Liver (tissue), 9 donors: ENCODE results near the gene DIAPH2. TPM values are rescaled to one million over a fixed set of nuclear protein-coding genes. Genes with fewer than 3 reads are reported as not detected.

ENCODE experiments used
- DNase-seq: peaks from one replicate; pipeline ENCODE4 v3.0.0-alpha.2; 2017; ENCODE audit warnings: low spot score
- H3K27ac ChIP-seq, 2 donors: one replicate each; pipeline ENCODE4 v1.7.0; 2013; ENCODE audit warnings: inconsistent platforms in 2 of 2, low read length in 2 of 2, control low read depth in 1 of 2, low read depth in 1 of 2, mild to moderate bottlenecking in 1 of 2
- H3K27me3 ChIP-seq, 4 donors: one replicate each; pipeline versions ENCODE4 v1.6.1 to v1.7.0; 2013; ENCODE audit warnings: low read length in 3 of 4, inconsistent platforms in 1 of 4, mild to moderate bottlenecking in 1 of 4, moderate library complexity in 1 of 4; ENCODE audit not compliant: control insufficient read depth in 4 of 4, insufficient read depth in 4 of 4
- H3K36me3 ChIP-seq, 4 donors: one replicate each; pipeline versions ENCODE4 v1.6.1 to v1.7.0; 2013; ENCODE audit warnings: low read length in 3 of 4, mild to moderate bottlenecking in 3 of 4, low read depth in 1 of 4, moderate library complexity in 1 of 4; ENCODE audit not compliant: control insufficient read depth in 4 of 4, insufficient read depth in 3 of 4
- H3K4me1 ChIP-seq, 4 donors: one replicate each; pipeline versions ENCODE4 v1.6.1 to v1.7.0; 2013; ENCODE audit warnings: low read length in 3 of 4, mild to moderate bottlenecking in 3 of 4, moderate library complexity in 1 of 4; ENCODE audit not compliant: control insufficient read depth in 4 of 4, insufficient read depth in 4 of 4
- H3K4me3 ChIP-seq, 3 donors: one replicate each; pipeline versions ENCODE4 v1.6.1 to v1.7.0; 2013; ENCODE audit warnings: low read length in 3 of 3, control low read depth in 1 of 3, low read depth in 1 of 3, mild to moderate bottlenecking in 1 of 3
- H3K9ac ChIP-seq, 2 donors: one replicate each; pipeline ENCODE4 v1.7.0; 2013; ENCODE audit warnings: low read length in 2 of 2, mild to moderate bottlenecking in 2 of 2, moderate library complexity in 2 of 2, control low read depth in 1 of 2, low read depth in 1 of 2
- H3K9me3 ChIP-seq, 4 donors: one replicate each; pipeline versions ENCODE4 v1.6.1 to v1.7.0; 2013; ENCODE audit warnings: low read length in 3 of 4; ENCODE audit not compliant: control insufficient read depth in 4 of 4
- ATF3 ChIP-seq: IDR thresholded peaks from 2 replicates; pipeline ENCODE4 v1.6.1; 2016; ENCODE audit warnings: antibody characterized with exemption
- CTCF ChIP-seq: fragments of 150-350 bp; IDR thresholded peaks from 2 replicates; pipeline ENCODE4 v1.5.1; 2017; ENCODE audit warnings: improper control_type of control experiment, low read depth, low read length; ENCODE audit not compliant: missing input control
- EGR1 ChIP-seq, 2 donors: IDR thresholded peaks; 2 replicates each; pipeline ENCODE4 v1.6.1; 2016 to 2018; ENCODE audit warnings: antibody characterized with exemption in 2 of 2, low read depth in 2 of 2
- FOXA2 ChIP-seq: IDR thresholded peaks from 2 replicates; pipeline ENCODE4 v1.6.1; 2016; ENCODE audit warnings: antibody characterized with exemption
- GABPA ChIP-seq, 2 donors: IDR thresholded peaks in 1 of 2; conservative IDR thresholded peaks in 1 of 2; 2 replicates each; pipeline ENCODE4 v1.6.1; 2016; ENCODE audit warnings: antibody characterized with exemption in 2 of 2, mild to moderate bottlenecking in 1 of 2, moderate library complexity in 1 of 2
- HNF4A ChIP-seq, 2 donors: conservative IDR thresholded peaks; 2 replicates each; pipeline ENCODE4 v1.6.1; 2016; ENCODE audit warnings: antibody characterized with exemption in 2 of 2, mild to moderate bottlenecking in 2 of 2
- MAX ChIP-seq: IDR thresholded peaks from 2 replicates; pipeline ENCODE4 v1.6.1; 2016; ENCODE audit warnings: antibody characterized with exemption
- NR2F2 ChIP-seq: IDR thresholded peaks from 2 replicates; pipeline ENCODE4 v1.6.1; 2016; ENCODE audit warnings: antibody characterized with exemption
- REST ChIP-seq: IDR thresholded peaks from 2 replicates; pipeline ENCODE4 v1.6.1; 2016; ENCODE audit warnings: antibody characterized with exemption, mild to moderate bottlenecking
- RXRA ChIP-seq, 2 donors: IDR thresholded peaks; 2 replicates each; pipeline ENCODE4 v1.6.1; 2017 to 2018; ENCODE audit warnings: antibody characterized with exemption in 2 of 2, mild to moderate bottlenecking in 1 of 2
- TAF1 ChIP-seq: conservative IDR thresholded peaks from 2 replicates; pipeline ENCODE4 v1.6.1; 2016; ENCODE audit warnings: antibody characterized with exemption, mild to moderate bottlenecking
- YY1 ChIP-seq: IDR thresholded peaks from 2 replicates; pipeline ENCODE4 v1.6.1; 2016; ENCODE audit warnings: antibody characterized with exemption, mild to moderate bottlenecking
- ZBTB33 ChIP-seq: IDR thresholded peaks from 2 replicates; pipeline ENCODE4 v1.6.1; 2016; ENCODE audit warnings: antibody characterized with exemption
- WGBS: extraction: QIAGEN DNeasy Blood & Tissue Kit; methylation state at CpG from one replicate; pipeline ENCODE4 v1.1.7; 2013; 5-methylcytosine and 5-hydroxymethylcytosine counted together
- polyA plus RNA-seq, 2 donors: library from polyadenylated mRNA; stranded (reverse) in 1 of 2; unstranded in 1 of 2; fragments of 200-250 nt in 1 of 2; fragments of >200 nt in 1 of 2; fragmentation: Nextera tagmentation in 1 of 2; extraction: Ambion mirVana in 1 of 2; gene quantifications; one replicate each; pipeline versions ENCODE4 v1.2.1 to v1.2.3, GENCODE V29; 2013 to 2015
- total RNA-seq, 2 donors: library from RNA; depleted of rRNA; stranded (reverse); fragments of >200 nt; gene quantifications; one replicate each; pipeline ENCODE4 v1.2.3, GENCODE V29; 2014
- donor health status: healthy.
- donor health status: healthy.
- donor health status: healthy.
- donor health status: healthy.
- donor health status: healthy.

DIAPH2 gene
- total and polyA plus RNA-seq, 4 donors: 2.7 to 16.6 (median 5.3) TPM

GRCh38 chrX:97308171-97308570, 623.5 kb downstream of the DIAPH2 start:
- H3K9me3 ChIP-seq: no peaks in the 10 kb centered on the region
- H3K4me1 ChIP-seq: no peaks in the 10 kb centered on the region
- H3K9ac ChIP-seq: no peak overlapping the region
- H3K27ac ChIP-seq: no peak overlapping the region
- H3K27me3 ChIP-seq: no peaks in the 10 kb centered on the region
- no peaks in the 10 kb centered on the region for H3K36me3 ChIP-seq
- 93% methylated on average over 4 of the region's 4 CpGs for whole genome bisulfite sequencing
- DNase-seq: no peak
- no peak overlapping the region for H3K4me3 ChIP-seq
- TF ChIP-seq YY1: no peak
- no peak for TF ChIP-seq TAF1

- Histone ChIP-seq H3K9me3 (no peaks in the 10 kb centered on the region), H3K4me3 (no peak overlapping the region), H3K9ac (no peak overlapping the region), H3K27me3 (no peaks in the 10 kb centered on the region), H3K4me1 (no peaks in the 10 kb centered on the region), H3K36me3 (no peaks in the 10 kb centered on the region), H3K27ac (no peak overlapping the region)
- DNase-seq: no peak
- TF ChIP-seq CTCF (no peak), REST (no peak), ATF3 (no peak), FOXA2 (no peak), MAX (no peak), EGR1 (IDR thresholded peaks at IDR 0.05; ENCODE audit: low read depth in 2 of 2) (no peak), NR2F2 (no peak), GABPA (IDR thresholded peaks at IDR 0.05 in 1 of 2, conservative IDR thresholded peaks at IDR 0.05 in 1 of 2) (no peak), YY1 (no peak), HNF4A (conservative IDR thresholded peaks at IDR 0.05) (no peak), ZBTB33 (no peak), RXRA (IDR thresholded peaks at IDR 0.05) (no peak)
- WGBS: 89% methylated on average over 2 of the region's 2 CpGs
Measured at GRCh38 chrX:97309487-97310116, 625.0 kb downstream of the DIAPH2 start.
